B cell (primary cell): ENCODE data around the gene ZNF384. TPM values are rescaled to one million over a fixed set of nuclear protein-coding genes. Genes with fewer than 3 reads are reported as not detected.

Experiments used
- ATAC-seq: fragments of 200-7000 bp; cut with Tn5 transposase; one replicate; pipeline ENCODE4 v1.10.0; 2021; ENCODE audit warnings: low read depth, mild to moderate bottlenecking, moderate number of reproducible peaks, moderate library complexity
- CTCF ChIA-PET: fragments of 350-600 bp; sonication (Branson Sonifier 250); formaldehyde crosslinking; loops from one replicate; lab custom pipeline; 2021; ENCODE audit warnings: antibody characterized with exemption, inconsistent platforms; lab: Charles Lee
- POLR2A ChIA-PET: fragments of 350-600 bp; sonication (Branson Sonifier 250); formaldehyde crosslinking; loops from one replicate; lab custom pipeline; 2021; ENCODE audit warnings: antibody characterized with exemption; lab: Charles Lee
- DNase-seq: peaks from one replicate; pipeline ENCODE4 v3.0.0; 2013
- H2AFZ ChIP-seq: 2 replicates; pipeline ENCODE4 v1.6.1; 2012; ENCODE audit warnings: mild to moderate bottlenecking, low read depth, low read length; ENCODE audit not compliant: insufficient read depth, poor library complexity, severe bottlenecking
- H3K27ac ChIP-seq, 2 donors: 1 replicate in 1 of 2; 2 replicates in 1 of 2; pipeline ENCODE4 v1.5.1; 2012 to 2013; ENCODE audit warnings: low read length in 2 of 2, mild to moderate bottlenecking in 2 of 2, moderate library complexity in 1 of 2
- H3K27me3 ChIP-seq, 4 experiments: fragments of 200-600 bp in 1 of 4; sonication (generic) in 1 of 4; replicated peaks in 1 of 4; 1 replicate in 2 of 4; 2 replicates in 2 of 4; pipeline versions ENCODE4 v1.6.1 to v1.7.0; 2013 to 2016; ENCODE audit warnings: low read length in 3 of 4, mild to moderate bottlenecking in 2 of 4, mixed read lengths in 1 of 4, moderate library complexity in 1 of 4; ENCODE audit not compliant: insufficient read depth in 4 of 4, control insufficient read depth in 3 of 4; ENCODE audit errors: control extremely low read depth in 1 of 4
- H3K36me3 ChIP-seq, 2 experiments: replicated peaks in 1 of 2; 1 replicate in 1 of 2; 2 replicates in 1 of 2; pipeline versions ENCODE4 v1.6.1 to v1.7.1; 2013; ENCODE audit warnings: low read length in 1 of 2; ENCODE audit not compliant: insufficient read depth in 2 of 2, control insufficient read depth in 1 of 2; ENCODE audit errors: control extremely low read depth in 1 of 2, extremely low read depth in 1 of 2
- H3K4me1 ChIP-seq, 2 donors: fragments of 200-600 bp in 1 of 2; sonication (generic) in 1 of 2; 1 replicate in 1 of 2; 2 replicates in 1 of 2; pipeline versions ENCODE4 v1.5.1 to v1.6.1; 2013 to 2017; ENCODE audit warnings: low read length in 2 of 2; ENCODE audit not compliant: control insufficient read depth in 2 of 2, insufficient read depth in 2 of 2
- H3K4me2 ChIP-seq: replicated peaks from 2 replicates; pipeline ENCODE3; 2012; ENCODE audit warnings: mild to moderate bottlenecking, low read depth, low read length; ENCODE audit not compliant: poor library complexity, severe bottlenecking
- H3K4me3 ChIP-seq, 5 experiments: fragments of 200-600 bp in 1 of 5; sonication (generic) in 1 of 5; 1 replicate in 3 of 5; 2 replicates in 2 of 5; pipeline versions ENCODE4 v1.5.1 to v1.7.0; 2011 to 2016; ENCODE audit warnings: low read length in 4 of 5, mild to moderate bottlenecking in 4 of 5, low read depth in 2 of 5, control low read depth in 1 of 5, moderate library complexity in 1 of 5; ENCODE audit not compliant: insufficient read depth in 1 of 5; ENCODE audit errors: control extremely low read depth in 1 of 5, extremely low read depth in 1 of 5
- H3K79me2 ChIP-seq: fragments of 200-600 bp; sonication (generic); one replicate; pipeline ENCODE4 v1.6.0; 2016; ENCODE audit warnings: low read length; ENCODE audit not compliant: control insufficient read depth, insufficient read depth
- H3K9ac ChIP-seq: fragments of 200-600 bp; sonication (generic); 2 replicates; pipeline ENCODE4 v1.6.1; 2017; ENCODE audit warnings: mild to moderate bottlenecking, low read length, moderate library complexity
- H3K9me3 ChIP-seq, 3 donors: one replicate each; pipeline versions ENCODE4 v1.6.1 to v1.7.1; 2013; ENCODE audit warnings: low read length in 2 of 3; ENCODE audit not compliant: control insufficient read depth in 2 of 3, insufficient read depth in 1 of 3; ENCODE audit errors: control extremely low read depth in 1 of 3
- H4K20me1 ChIP-seq: 2 replicates; pipeline ENCODE4 v1.6.0; 2012; ENCODE audit warnings: mild to moderate bottlenecking, low read length; ENCODE audit not compliant: insufficient read depth, control insufficient read depth, poor library complexity, severe bottlenecking
- H3K27ac Mint-ChIP-seq: one replicate; pipeline ENCODE4 v1.8.0; 2021; ENCODE audit warnings: mixed read lengths
- H3K27me3 Mint-ChIP-seq: one replicate; pipeline ENCODE4 v1.8.0; 2021; ENCODE audit warnings: mixed read lengths
- H3K4me1 Mint-ChIP-seq: one replicate; pipeline ENCODE4 v1.8.0; 2021; ENCODE audit warnings: mixed read lengths
- H3K4me3 Mint-ChIP-seq: one replicate; pipeline ENCODE4 v1.8.0; 2021; ENCODE audit warnings: mixed read lengths
- H3K9me3 Mint-ChIP-seq: one replicate; pipeline ENCODE4 v1.8.0; 2022; ENCODE audit warnings: mixed read lengths; ENCODE audit not compliant: insufficient read depth
- CTCF ChIP-seq: fragments of 200-600 bp; IDR thresholded peaks from one replicate; pipeline ENCODE4 v1.8.0; 2022; ENCODE audit warnings: antibody characterized with exemption, mild to moderate bottlenecking
- EZH2 ChIP-seq: IDR thresholded peaks from 2 replicates; pipeline ENCODE4 v1.6.1; 2012; ENCODE audit warnings: borderline replicate concordance, low read depth, mild to moderate bottlenecking, moderate library complexity, low read length; ENCODE audit not compliant: insufficient read depth, poor library complexity, severe bottlenecking
- WGBS: methylation state at CpG from one replicate; pipeline ENCODE4 v1.1.5; 2013; ENCODE audit warnings: missing lambda C conversion rate; ENCODE audit not compliant: insufficient coverage; 5-methylcytosine and 5-hydroxymethylcytosine counted together
- intact Hi-C: fragments of 100-400 bp; cut with micrococcal nuclease; formaldehyde crosslinking; loops from one replicate; pipeline ENCODE4 v1.10.0; 2022
- polyA plus RNA-seq: library from polyadenylated mRNA; depleted of rRNA; stranded (reverse); fragments of >200 nt; gene quantifications from 2 replicates; pipeline ENCODE4 v1.2.3, GENCODE V29; 2012
- total RNA-seq, 2 donors: library from RNA; stranded (reverse); fragments of 120-200 nt in 1 of 2; gene quantifications; 1 replicate in 1 of 2; 2 replicates in 1 of 2; pipeline versions ENCODE4 v1.2.3 to v1.2.4, GENCODE V29; 2013 to 2022

ZNF384 gene
- total and polyA plus RNA-seq, 2 donors (not counting 1 experiment from before 2014, with no cell fraction given) = 83.4 to 108 TPM

DNA sequence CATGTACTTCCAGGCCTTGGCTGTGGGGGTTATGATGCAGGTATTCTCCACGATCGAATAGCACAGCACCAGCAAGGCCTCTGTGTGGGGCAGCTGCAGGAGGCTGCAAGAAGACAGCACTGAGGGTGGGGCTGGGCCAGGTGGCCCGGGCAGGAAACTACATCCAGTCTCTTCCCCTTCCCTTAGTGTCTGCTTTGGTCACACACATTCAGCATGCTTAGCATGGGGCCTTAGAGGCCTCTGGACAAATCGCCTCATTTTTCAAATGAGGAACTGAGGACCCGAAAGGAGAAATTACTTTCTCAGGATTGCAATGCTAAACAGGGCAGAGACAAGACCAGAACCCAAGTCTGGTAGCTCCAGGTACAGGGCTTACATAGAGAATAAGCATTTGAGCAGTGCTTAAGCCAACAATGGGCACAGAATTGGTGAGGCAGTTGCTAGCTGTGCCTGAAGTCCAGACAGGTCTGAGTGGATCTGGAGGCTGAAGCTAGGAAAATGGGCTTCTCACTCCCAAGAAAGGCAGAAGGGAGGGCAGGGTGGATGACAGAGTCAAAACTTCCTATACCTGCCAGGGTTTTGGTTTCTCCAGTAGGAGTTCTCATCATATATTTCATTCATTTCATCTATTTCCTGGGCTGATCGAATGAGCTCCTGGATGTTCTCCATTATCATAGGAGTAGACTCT lies 45.5 kb downstream of the ZNF384 start:
- no peaks in the 10 kb centered on the region for H3K27me3 Mint-ChIP-seq
- Histone ChIP-seq H3K27ac (peak overlapping the region; percentile 36 to 59), H3K4me3 (peak overlapping the region in 1 of 5 experiments; percentile 6), H2AFZ (peak overlapping the region; percentile 65), H3K9me3 (peaks cover 0 to 14% (median 0%) of the 10 kb centered on the region in 3 donors), H4K20me1 (no peaks in the 10 kb centered on the region), H3K4me1 (peaks cover 33 to 55% of the 10 kb centered on the region in 2 donors), H3K27me3 (no peaks in the 10 kb centered on the region), H3K9ac (peak overlapping the region; percentile 21), H3K79me2 (peaks cover 43% of the 10 kb centered on the region), H3K36me3 (peaks cover 0 to 9% of the 10 kb centered on the region in 2 experiments), H3K4me2 (peak overlapping the region; percentile 60)
- intact Hi-C loops = loop anchor here (1.0 kb wide), 1 partner anchor 8 kb away; the partner anchor contains the start of gene LPAR5
- ChIA-PET CTCF (interaction anchor here (0.6 to 2.6 kb wide), 11 partner anchors 8 to 106 kb away, joined by 3 to 24 read pairs (median 4); partner anchors contain the start of gene LPAR5), POLR2A (interaction anchor here (0.5 to 4.6 kb wide), 7 partner anchors 8 to 215 kb away, joined by 3 to 25 read pairs (median 4); partner anchors contain the start of genes LPAR5 and ZNF384)
- WGBS = 5% methylated on average over 4 of the region's 6 CpGs
- DNase-seq = peak; percentile 50
- H3K4me1 Mint-ChIP-seq = peaks cover 55% of the 10 kb centered on the region
- H3K4me3 Mint-ChIP-seq = peak overlapping the region; percentile 48
- H3K9me3 Mint-ChIP-seq = no peaks in the 10 kb centered on the region
- ATAC-seq = peak; percentile 29
- TF ChIP-seq CTCF = no peak
- no peak for TF ChIP-seq EZH2
- H3K27ac Mint-ChIP-seq = peak overlapping the region; percentile 83

DNA sequence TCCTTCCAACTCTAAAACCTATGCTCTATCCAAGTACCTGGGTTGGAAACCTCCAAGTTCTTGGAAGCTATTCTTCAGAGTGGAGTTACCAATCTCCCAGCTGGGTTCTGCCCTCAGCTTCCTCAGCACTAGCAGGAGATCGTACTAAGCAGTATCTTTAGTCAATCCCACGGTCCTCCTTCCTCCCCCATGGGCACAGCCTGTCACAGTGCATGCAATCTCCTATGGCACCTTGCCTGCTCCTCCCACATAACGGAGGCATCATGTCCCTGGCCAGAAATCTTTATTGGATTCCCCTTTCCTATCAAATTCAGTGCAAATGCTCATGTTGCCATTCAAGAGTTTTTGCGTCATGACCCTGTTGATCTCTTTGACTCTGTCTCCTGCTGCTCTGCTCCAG lies 48.0 kb downstream of the ZNF384 start:
- ChIA-PET CTCF (interaction anchor here (0.5 to 0.7 kb wide), 3 partner anchors 32 to 281 kb away, joined by 3 to 5 read pairs (median 3); partner anchors contain the start of gene ZNF384), POLR2A (no interaction called here)
- TF ChIP-seq EZH2 (no peak), CTCF (no peak)
- H4K20me1 ChIP-seq = no peaks in the 10 kb centered on the region
- H3K4me1 ChIP-seq = peaks cover 52 to 64% of the 10 kb centered on the region in 2 donors
- peaks cover 64% of the 10 kb centered on the region for H3K4me1 Mint-ChIP-seq
- intact Hi-C loops = no loop called here
- no peaks in the 10 kb centered on the region for H3K9me3 Mint-ChIP-seq
- DNase-seq (no peak), ATAC-seq (no peak)
- 91% methylated on average over 4 of the region's 4 CpGs for WGBS
- no peak overlapping the region for H3K4me3 ChIP-seq
- H2AFZ ChIP-seq = no peak overlapping the region
- no peak overlapping the region for H3K4me3 Mint-ChIP-seq
- H3K9ac ChIP-seq = no peak overlapping the region
- no peaks in the 10 kb centered on the region for H3K27me3 Mint-ChIP-seq
- H3K9me3 ChIP-seq = peaks cover 0 to 14% (median 0%) of the 10 kb centered on the region in 3 donors
- no peaks in the 10 kb centered on the region for H3K27me3 ChIP-seq
- H3K27ac Mint-ChIP-seq = no peak overlapping the region
- H3K79me2 ChIP-seq = peaks cover 58% of the 10 kb centered on the region
- H3K27ac ChIP-seq = no peak overlapping the region
- no peak overlapping the region for H3K4me2 ChIP-seq
- no peaks in the 10 kb centered on the region for H3K36me3 ChIP-seq
